KMS-11 (cell line): ENCODE results near the gene TRIM66.

Experiments
- H2AFZ ChIP-seq: fragments of 200-600 bp; sonication (generic); 2 replicates; pipeline ENCODE4 v1.6.1; 2016; ENCODE audit warnings: antibody characterized with exemption, mixed run types, low read depth
- H3K27ac ChIP-seq: fragments of 200-600 bp; sonication (generic); 2 replicates; pipeline ENCODE4 v1.6.1; 2016; ENCODE audit warnings: mild to moderate bottlenecking, mixed run types
- H3K27me3 ChIP-seq: fragments of 200-600 bp; sonication (generic); 2 replicates; pipeline ENCODE4 v1.6.1; 2017; ENCODE audit warnings: mild to moderate bottlenecking, low read depth, mixed run types, moderate library complexity; ENCODE audit not compliant: insufficient read depth
- H3K36me3 ChIP-seq: fragments of 200-600 bp; sonication (generic); 2 replicates; pipeline ENCODE4 v1.6.1; 2017; ENCODE audit warnings: mild to moderate bottlenecking, mixed run types; ENCODE audit not compliant: insufficient read depth
- H3K4me1 ChIP-seq: fragments of 200-600 bp; sonication (generic); 2 replicates; pipeline ENCODE4 v1.6.1; 2016; ENCODE audit warnings: mild to moderate bottlenecking, low read depth, mixed run types; ENCODE audit not compliant: poor library complexity, severe bottlenecking
- H3K4me2 ChIP-seq: fragments of 200-600 bp; sonication (generic); 2 replicates; pipeline ENCODE4 v1.7.0; 2016; ENCODE audit warnings: mild to moderate bottlenecking, mixed run types
- H3K4me3 ChIP-seq: fragments of 200-600 bp; sonication (generic); IDR thresholded peaks from 2 replicates; pipeline ENCODE4 v1.6.1; 2017; ENCODE audit warnings: low read depth, low read length, mixed read lengths; ENCODE audit not compliant: insufficient read depth
- H3K79me2 ChIP-seq: fragments of 200-600 bp; sonication (generic); 2 replicates; pipeline ENCODE4 v1.6.1; 2016; ENCODE audit warnings: low read depth, mixed run types; ENCODE audit not compliant: insufficient read depth
- H3K9ac ChIP-seq: fragments of 200-600 bp; sonication (generic); 2 replicates; pipeline ENCODE4 v1.6.1; 2016; ENCODE audit warnings: mild to moderate bottlenecking, mixed run types
- H4K20me1 ChIP-seq: fragments of 200-600 bp; sonication (generic); 2 replicates; pipeline ENCODE4 v1.6.1; 2016; ENCODE audit warnings: mild to moderate bottlenecking, mixed run types; ENCODE audit not compliant: insufficient read depth
- TF ChIP-seq, protein P1 (sequence below): fragments of 200-600 bp; sonication (generic); conservative IDR thresholded peaks from 2 replicates; pipeline ENCODE4 v1.6.1; 2017; ENCODE audit warnings: low read depth, mild to moderate bottlenecking, antibody characterized with exemption, low read length, moderate library complexity, mixed read lengths

TRIM66 gene

GRCh38 chr11:8603696-8604077, 78.8 kb downstream of the TRIM66 start:
- TF ChIP-seq, protein P1, sequence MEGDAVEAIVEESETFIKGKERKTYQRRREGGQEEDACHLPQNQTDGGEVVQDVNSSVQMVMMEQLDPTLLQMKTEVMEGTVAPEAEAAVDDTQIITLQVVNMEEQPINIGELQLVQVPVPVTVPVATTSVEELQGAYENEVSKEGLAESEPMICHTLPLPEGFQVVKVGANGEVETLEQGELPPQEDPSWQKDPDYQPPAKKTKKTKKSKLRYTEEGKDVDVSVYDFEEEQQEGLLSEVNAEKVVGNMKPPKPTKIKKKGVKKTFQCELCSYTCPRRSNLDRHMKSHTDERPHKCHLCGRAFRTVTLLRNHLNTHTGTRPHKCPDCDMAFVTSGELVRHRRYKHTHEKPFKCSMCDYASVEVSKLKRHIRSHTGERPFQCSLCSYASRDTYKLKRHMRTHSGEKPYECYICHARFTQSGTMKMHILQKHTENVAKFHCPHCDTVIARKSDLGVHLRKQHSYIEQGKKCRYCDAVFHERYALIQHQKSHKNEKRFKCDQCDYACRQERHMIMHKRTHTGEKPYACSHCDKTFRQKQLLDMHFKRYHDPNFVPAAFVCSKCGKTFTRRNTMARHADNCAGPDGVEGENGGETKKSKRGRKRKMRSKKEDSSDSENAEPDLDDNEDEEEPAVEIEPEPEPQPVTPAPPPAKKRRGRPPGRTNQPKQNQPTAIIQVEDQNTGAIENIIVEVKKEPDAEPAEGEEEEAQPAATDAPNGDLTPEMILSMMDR, result no peak
- H3K9ac ChIP-seq, result no peak overlapping the region
- H3K27ac ChIP-seq, result no peak overlapping the region
- H3K79me2 ChIP-seq, result no peaks in the 10 kb centered on the region
- no peak overlapping the region for H3K4me2 ChIP-seq
- H4K20me1 ChIP-seq, result no peaks in the 10 kb centered on the region
- no peaks in the 10 kb centered on the region for H3K27me3 ChIP-seq
- H3K4me3 ChIP-seq, result no peak overlapping the region
- no peaks in the 10 kb centered on the region for H3K36me3 ChIP-seq
- peak overlapping the region; percentile 28; the same call in 1 of the 2 replicates for H2AFZ ChIP-seq
- H3K4me1 ChIP-seq, result peaks cover 7% of the 10 kb centered on the region

- Histone ChIP-seq H3K27ac (no peak overlapping the region), H2AFZ (no peak overlapping the region)
Measured at GRCh38 chr11:8601376-8602133, 80.9 kb downstream of the TRIM66 start.

DNA sequence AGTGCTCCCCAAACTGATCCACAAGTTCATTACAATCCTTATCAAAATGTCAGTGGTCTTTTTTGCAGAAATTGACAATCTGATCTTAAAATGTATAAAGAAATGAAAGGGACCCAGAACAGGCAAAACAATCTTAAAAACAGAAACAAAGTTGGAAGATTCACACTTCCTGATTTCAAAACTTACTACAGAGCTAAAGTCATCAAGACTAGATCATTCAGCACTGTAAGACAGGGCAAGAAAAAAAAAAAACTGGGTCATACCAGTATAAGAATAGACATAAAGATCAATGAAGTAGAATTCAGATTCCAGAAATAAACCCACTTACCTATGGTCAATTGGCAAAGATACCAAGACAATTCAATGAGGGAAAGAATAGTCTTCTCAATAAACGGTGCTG, 84.0 kb downstream of the TRIM66 start:
- Histone ChIP-seq H3K27me3 (no peaks in the 10 kb centered on the region), H3K79me2 (peaks cover 10% of the 10 kb centered on the region; the same call in 1 of the 2 replicates), H4K20me1 (no peaks in the 10 kb centered on the region), H3K27ac (no peak overlapping the region), H2AFZ (no peak overlapping the region), H3K9ac (no peak overlapping the region), H3K4me1 (peaks cover 11% of the 10 kb centered on the region), H3K4me2 (no peak overlapping the region), H3K36me3 (no peaks in the 10 kb centered on the region), H3K4me3 (no peak overlapping the region)
- TF ChIP-seq, protein P1, result no peak

More at GRCh38 chr11:8601376-8602133, 80.9 kb downstream of the TRIM66 start:
- Histone ChIP-seq H3K27me3 (no peaks in the 10 kb centered on the region), H3K4me3 (no peak overlapping the region), H3K4me2 (no peak overlapping the region), H3K36me3 (no peaks in the 10 kb centered on the region), H3K79me2 (no peaks in the 10 kb centered on the region), H4K20me1 (no peaks in the 10 kb centered on the region), H3K4me1 (peaks cover 7% of the 10 kb centered on the region), H3K9ac (no peak overlapping the region)
- TF ChIP-seq, protein P1, result no peak

DNA sequence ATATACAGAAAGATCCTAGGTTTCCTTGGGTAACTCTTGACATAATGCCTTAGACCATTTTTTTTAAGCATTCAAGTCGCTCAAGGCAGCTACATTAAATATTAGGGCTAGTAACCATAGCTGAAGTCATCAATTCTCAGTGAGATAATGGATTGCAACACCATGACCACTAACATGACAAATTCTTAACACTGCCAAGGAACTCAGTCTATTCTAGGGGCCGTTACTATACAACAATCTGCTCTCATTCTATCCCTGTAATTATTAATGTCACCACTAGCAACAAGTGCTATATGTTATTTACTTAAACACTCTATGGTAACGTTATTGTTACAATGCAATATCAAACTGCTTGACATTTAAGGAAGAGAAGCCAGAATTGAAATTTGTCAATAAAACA, 85.3 kb downstream of the TRIM66 start:
- H3K27ac ChIP-seq, result no peak overlapping the region
- H3K36me3 ChIP-seq, result no peaks in the 10 kb centered on the region
- no peaks in the 10 kb centered on the region for H4K20me1 ChIP-seq
- H3K9ac ChIP-seq, result no peak overlapping the region
- no peak overlapping the region for H3K4me3 ChIP-seq
- no peak overlapping the region for H3K4me2 ChIP-seq
- H3K79me2 ChIP-seq, result peaks cover 13% of the 10 kb centered on the region; the same call in 1 of the 2 replicates
- peaks cover 22% of the 10 kb centered on the region for H3K4me1 ChIP-seq
- H2AFZ ChIP-seq, result no peak overlapping the region
- H3K27me3 ChIP-seq, result no peaks in the 10 kb centered on the region
- TF ChIP-seq, protein P1, result no peak
